OCI-LY7 (cell line): ENCODE data around the gene SOAT2. TPM values are rescaled to one million over a fixed set of nuclear protein-coding genes. Genes with fewer than 3 reads are reported as not detected.
"Not testable (repeated sequence)": the region's sequence is repeated elsewhere in the genome, so short reads cannot be mapped to it uniquely, and the experiment has no call there.

Source experiments
- BruUV-seq: library from RNA; stranded (reverse); fragments of 400-500 nt; replicated peaks from 2 replicates; lab custom pipeline; 2021; lab: Mats Ljungman, UMichigan
- CTCF ChIA-PET: fragments of 300-600 bp; sonication (Branson Sonifier 250); formaldehyde crosslinking; loops from one replicate; lab custom pipeline; 2022; ENCODE audit warnings: antibody characterized with exemption; ENCODE audit not compliant: unreplicated experiment; lab: Charles Lee
- POLR2A ChIA-PET: fragments of 300-600 bp; sonication (Branson Sonifier 250); formaldehyde crosslinking; loops from one replicate; lab custom pipeline; 2022; ENCODE audit warnings: antibody characterized with exemption; lab: Charles Lee
- DNase-seq: peaks from one replicate; pipeline ENCODE4 v3.0.0-alpha.2; 2015; ENCODE audit warnings: low spot score
- H2AFZ ChIP-seq: fragments of 200-600 bp; sonication (generic), shearing (Covaris generic); 2 replicates; pipeline ENCODE4 v1.6.1; 2014; ENCODE audit warnings: mild to moderate bottlenecking, antibody characterized with exemption, low read length, moderate library complexity
- H3K27ac ChIP-seq: fragments of 200-600 bp; sonication (generic); 2 replicates; pipeline ENCODE4 v1.5.1; 2014; ENCODE audit warnings: mixed run types, low read depth, mild to moderate bottlenecking, moderate library complexity, low read length, inconsistent platforms; ENCODE audit not compliant: poor library complexity, severe bottlenecking
- H3K36me3 ChIP-seq: fragments of 200-600 bp; sonication (generic); 2 replicates; pipeline ENCODE4 v1.6.1; 2014; ENCODE audit warnings: mild to moderate bottlenecking, antibody characterized with exemption, low read length, moderate library complexity, mixed read lengths; ENCODE audit not compliant: insufficient read depth
- H3K4me1 ChIP-seq: fragments of 200-600 bp; sonication (generic); 2 replicates; pipeline ENCODE4 v1.5.1; 2014; ENCODE audit warnings: mild to moderate bottlenecking, low read length; ENCODE audit not compliant: insufficient read depth, poor library complexity, severe bottlenecking
- H3K4me2 ChIP-seq: fragments of 200-600 bp; sonication (generic); 2 replicates; pipeline ENCODE4 v1.6.1; 2014; ENCODE audit warnings: mild to moderate bottlenecking, low read length
- H3K4me3 ChIP-seq: fragments of 200-600 bp; sonication (generic); 2 replicates; pipeline ENCODE4 v1.5.1; 2014; ENCODE audit warnings: mild to moderate bottlenecking, low read depth, low read length; ENCODE audit not compliant: poor library complexity, severe bottlenecking
- H3K79me2 ChIP-seq: fragments of 200-600 bp; sonication (generic); 2 replicates; pipeline ENCODE4 v1.6.1; 2016; ENCODE audit warnings: low read depth, mild to moderate bottlenecking, low read length, moderate library complexity, mixed read lengths; ENCODE audit not compliant: insufficient read depth
- H3K9me2 ChIP-seq: fragments of 200-600 bp; sonication (generic); 2 replicates; pipeline ENCODE4 v1.6.1; 2016; ENCODE audit warnings: mild to moderate bottlenecking, low read length, mixed read lengths; ENCODE audit not compliant: insufficient read depth
- H3K9me3 ChIP-seq: fragments of 200-600 bp; sonication (generic); 2 replicates; pipeline ENCODE4 v1.6.1; 2014; ENCODE audit warnings: mild to moderate bottlenecking, mixed run types, low read length, mixed read lengths
- H4K20me1 ChIP-seq: fragments of 200-600 bp; sonication (generic); 2 replicates; pipeline ENCODE4 v1.6.1; 2014; ENCODE audit warnings: mild to moderate bottlenecking, antibody characterized with exemption, low read length, moderate library complexity, mixed read lengths; ENCODE audit not compliant: insufficient read depth
- CTCF ChIP-seq: fragments of 200-600 bp; sonication (generic); conservative IDR thresholded peaks from 2 replicates; pipeline ENCODE4 v1.5.1; 2014; ENCODE audit warnings: mild to moderate bottlenecking, antibody characterized with exemption, low read length, moderate library complexity, mixed read lengths
- EZH2phosphoT487 ChIP-seq: fragments of 200-600 bp; sonication (generic); IDR thresholded peaks from 2 replicates; pipeline ENCODE4 v1.6.1; 2018; ENCODE audit warnings: low read depth, borderline replicate concordance, mild to moderate bottlenecking, mixed run types, antibody characterized with exemption, low read length, moderate library complexity, mixed read lengths
- intact Hi-C: fragments of 100-400 bp; cut with micrococcal nuclease; formaldehyde crosslinking; loops from one replicate; pipeline ENCODE4 v1.10.0; 2022; ENCODE audit not compliant: unreplicated experiment
- total RNA-seq, 2 experiments: library from RNA; depleted of rRNA in 1 of 2; stranded (reverse); fragments of >200 nt in 1 of 2; shearing (Covaris generic) in 1 of 2; gene quantifications; 2 replicates each; pipeline ENCODE4 v1.2.3, GENCODE V29; 2014 to 2022

SOAT2 gene
- total RNA-seq, 2 experiments from 2014 or later: 0.06 to 1.8 TPM

DNA sequence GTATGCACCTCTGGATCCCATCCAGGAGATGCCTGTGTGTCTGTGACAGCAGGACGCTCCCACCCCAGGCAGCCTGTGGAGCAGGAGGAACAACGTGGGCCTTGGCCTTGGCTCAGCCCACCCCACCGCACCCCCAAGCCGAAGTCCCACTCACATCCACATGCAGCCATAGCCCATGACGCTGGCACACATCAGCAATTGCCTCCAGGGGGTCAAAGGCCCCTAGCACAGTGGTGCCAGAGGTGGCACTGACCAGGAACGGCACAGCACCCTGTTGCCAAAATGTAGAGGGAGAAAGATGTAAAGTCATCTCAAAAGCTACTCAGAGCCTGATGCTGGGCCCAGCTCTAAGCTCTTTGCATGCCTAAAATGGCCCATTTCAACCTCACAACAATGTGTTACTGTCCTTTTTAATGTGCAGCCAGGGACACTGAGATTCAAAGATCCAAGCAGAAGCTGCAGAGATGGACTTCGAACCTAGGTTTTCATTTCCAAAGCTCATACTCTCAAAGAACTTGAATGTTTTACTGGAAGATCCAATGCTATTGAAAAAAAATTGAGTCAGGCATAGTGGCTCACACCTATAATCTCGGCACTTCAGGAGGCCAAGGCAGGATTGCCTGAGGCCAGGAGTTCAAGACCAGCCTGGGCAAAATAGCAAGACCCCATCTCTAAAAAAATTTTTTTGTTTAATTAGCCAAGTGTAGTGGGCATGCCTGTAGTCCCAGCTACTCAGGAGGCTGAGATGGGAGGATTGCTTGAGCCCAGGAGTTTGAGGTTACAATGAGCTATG, 58.0 kb downstream of the SOAT2 start:
- TF ChIP-seq EZH2phosphoT487 (no peak), CTCF (no peak)
- no peaks in the 10 kb centered on the region for H3K36me3 ChIP-seq
- no peak for DNase-seq
- no peak overlapping the region for H3K27ac ChIP-seq
- no peak overlapping the region for H3K4me3 ChIP-seq
- H3K9me2 ChIP-seq: no peaks in the 10 kb centered on the region
- POLR2A ChIA-PET: interaction anchor here (0.8 to 3.0 kb wide), 3 partner anchors 16 to 48 kb away, joined by 3 to 12 read pairs (median 4); no protein-coding TSS in a partner anchor
- H2AFZ ChIP-seq: no peak overlapping the region
- no peak overlapping the region for H3K4me2 ChIP-seq
- H3K9me3 ChIP-seq: no peaks in the 10 kb centered on the region
- peaks cover 11% of the 10 kb centered on the region for H3K4me1 ChIP-seq
- H3K79me2 ChIP-seq: no peaks in the 10 kb centered on the region
- no TSS peak for BruUV-seq
- CTCF ChIA-PET: interaction anchor here (0.8 to 2.4 kb wide), 2 partner anchors 51 to 160 kb away, joined by 3 to 14 read pairs; partner anchors contain the start of gene AAAS
- intact Hi-C loops: no loop called here
- H4K20me1 ChIP-seq: no peaks in the 10 kb centered on the region

DNA sequence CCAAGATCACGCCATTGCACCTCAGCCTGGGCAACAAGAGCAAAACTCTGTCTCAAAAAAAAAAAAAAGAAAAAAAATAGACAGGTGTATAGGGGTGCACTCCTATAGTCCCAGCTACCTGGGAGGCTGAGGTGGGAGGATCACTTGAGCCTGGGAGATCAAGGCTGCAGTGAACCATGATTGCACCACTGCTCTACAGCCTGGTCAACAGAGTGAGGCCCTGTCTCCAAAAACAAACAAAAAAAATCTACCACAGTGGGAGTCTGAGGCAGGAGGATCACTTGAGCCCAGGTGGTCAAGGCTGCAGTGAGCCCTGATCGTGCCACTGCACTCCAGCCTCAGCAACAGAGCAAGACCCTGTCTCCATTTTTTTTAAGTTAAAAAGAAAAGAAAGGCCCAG, 59.7 kb downstream of the SOAT2 start:
- H4K20me1 ChIP-seq, H3K4me3 ChIP-seq, H2AFZ ChIP-seq, H3K4me2 ChIP-seq, H3K9me2 ChIP-seq, H3K36me3 ChIP-seq, CTCF ChIA-PET, BruUV-seq, H3K9me3 ChIP-seq, H3K27ac ChIP-seq, DNase-seq, H3K79me2 ChIP-seq, intact Hi-C loops: not testable (repeated sequence)
- H3K4me1 ChIP-seq: peaks cover 11% of the 10 kb centered on the region
- POLR2A ChIA-PET: interaction anchor here (0.5 kb wide), 1 partner anchor 19 kb away, joined by 3 read pairs; no protein-coding TSS in a partner anchor

GRCh38 chr12:53166837-53167236, 63.6 kb downstream of the SOAT2 start:
- H3K4me3 ChIP-seq: no peak overlapping the region
- H2AFZ ChIP-seq: no peak overlapping the region
- TF ChIP-seq CTCF (no peak), EZH2phosphoT487 (no peak)
- H3K27ac ChIP-seq: no peak overlapping the region
- H3K4me1 ChIP-seq: no peaks in the 10 kb centered on the region
- no peaks in the 10 kb centered on the region for H3K9me2 ChIP-seq
- H3K9me3 ChIP-seq: no peaks in the 10 kb centered on the region
- DNase-seq: no peak
- intact Hi-C loops: no loop called here
- CTCF ChIA-PET: no interaction called here
- no peaks in the 10 kb centered on the region for H3K36me3 ChIP-seq
- POLR2A ChIA-PET: interaction anchor here (0.6 to 1.0 kb wide), 2 partner anchors 13 to 182 kb away, joined by 5 read pairs; no protein-coding TSS in a partner anchor
- no peak overlapping the region for H3K4me2 ChIP-seq
- no TSS peak for BruUV-seq
- no peaks in the 10 kb centered on the region for H4K20me1 ChIP-seq
- no peaks in the 10 kb centered on the region for H3K79me2 ChIP-seq
